HEK293 (cell line): ENCODE data around the gene TRIM47.
A peak's percentile ranks its signal among the peaks of the same experiment; 100 is the strongest.

Source experiments
- CTCF ChIA-PET: fragments of 350-600 bp; formaldehyde crosslinking; extraction: SDS; loops from one replicate; lab custom pipeline; 2021; ENCODE audit warnings: antibody characterized with exemption; lab: Yijun Ruan, JAX
- POLR2A ChIA-PET: fragments of 300-600 bp; formaldehyde crosslinking; extraction: SDS; loops from one replicate; lab custom pipeline; 2020; ENCODE audit warnings: antibody characterized with exemption, inconsistent platforms; lab: Yijun Ruan, JAX
- H3K27ac ChIP-seq: fragments of 200-500 bp; sonication (Bioruptor generic); 2 replicates; pipeline ENCODE4 v1.5.1; 2014; ENCODE audit warnings: low read depth, low read length, control low read depth, inconsistent platforms; ENCODE audit errors: extremely low read depth
- H3K36me3 ChIP-seq, 2 experiments: fragments of 200-500 bp in 1 of 2; sonication (Bioruptor generic) in 1 of 2; 1 replicate in 1 of 2; 2 replicates in 1 of 2; pipeline ENCODE4 v1.5.1; 2014 to 2017; ENCODE audit warnings: inconsistent platforms in 2 of 2, low read length in 2 of 2; ENCODE audit not compliant: control insufficient read depth in 2 of 2, insufficient read depth in 1 of 2
- H3K4me1 ChIP-seq: fragments of 200-500 bp; sonication (Bioruptor generic); 2 replicates; pipeline ENCODE4 v1.5.1; 2014; ENCODE audit warnings: mild to moderate bottlenecking, low read length, inconsistent platforms; ENCODE audit not compliant: control insufficient read depth, insufficient read depth
- H3K4me3 ChIP-seq: 2 replicates; pipeline ENCODE4 v1.5.1; 2011; ENCODE audit warnings: low read depth, mild to moderate bottlenecking, control low read depth, low read length, moderate library complexity
- H3K9me3 ChIP-seq: fragments of 200-500 bp; sonication (Bioruptor generic); 2 replicates; pipeline ENCODE4 v1.5.1; 2014; ENCODE audit warnings: low read depth, low read length, inconsistent platforms; ENCODE audit not compliant: control insufficient read depth, insufficient read depth
- BCL11B ChIP-seq: fragments of 450-650 bp; formaldehyde crosslinking; IDR thresholded peaks from 2 replicates; pipeline ENCODE4 v1.5.1; 2016; ENCODE audit warnings: low read depth, missing biosample characterization, missing genetic modification characterization
- GLI2 ChIP-seq: fragments of 450-650 bp; formaldehyde crosslinking; IDR thresholded peaks from 2 replicates; pipeline ENCODE4; 2017; ENCODE audit warnings: missing biosample characterization, missing genetic modification characterization, low read depth, borderline replicate concordance
- GLIS2 ChIP-seq: fragments of 450-650 bp; formaldehyde crosslinking; IDR thresholded peaks from 2 replicates; pipeline ENCODE4 v1.5.1; 2016; ENCODE audit warnings: missing biosample characterization, missing genetic modification characterization
- RBAK ChIP-seq: fragments of 450-650 bp; formaldehyde crosslinking; IDR thresholded peaks from 2 replicates; pipeline ENCODE4 v1.5.1; 2016; ENCODE audit warnings: missing biosample characterization, missing genetic modification characterization
- ZFHX2 ChIP-seq: fragments of 450-650 bp; formaldehyde crosslinking; conservative IDR thresholded peaks from 2 replicates; pipeline ENCODE4 v1.5.1; 2016; ENCODE audit warnings: missing biosample characterization, missing genetic modification characterization
- ZNF16 ChIP-seq: fragments of 450-650 bp; formaldehyde crosslinking; IDR thresholded peaks from 2 replicates; pipeline ENCODE4 v1.5.1; 2016; ENCODE audit warnings: low read depth, missing biosample characterization, missing genetic modification characterization
- ZNF23 ChIP-seq: fragments of 450-650 bp; formaldehyde crosslinking; IDR thresholded peaks from 2 replicates; pipeline ENCODE4 v1.5.1; 2016; ENCODE audit warnings: missing biosample characterization, missing genetic modification characterization, borderline replicate concordance
- ZNF292 ChIP-seq: fragments of 450-650 bp; formaldehyde crosslinking; IDR thresholded peaks from 2 replicates; pipeline ENCODE4 v1.5.1; 2016; ENCODE audit warnings: low read depth, missing biosample characterization, missing genetic modification characterization, borderline replicate concordance
- ZNF354C ChIP-seq: fragments of 450-650 bp; formaldehyde crosslinking; IDR thresholded peaks from 2 replicates; pipeline ENCODE4 v1.5.1; 2016; ENCODE audit warnings: missing biosample characterization, missing genetic modification characterization, low read depth, borderline replicate concordance
- ZNF366 ChIP-seq: fragments of 450-650 bp; formaldehyde crosslinking; conservative IDR thresholded peaks from 2 replicates; pipeline ENCODE4 v1.5.1; 2016; ENCODE audit warnings: missing biosample characterization, missing genetic modification characterization
- ZNF600 ChIP-seq: fragments of 450-650 bp; formaldehyde crosslinking; IDR thresholded peaks from 2 replicates; pipeline ENCODE4 v1.5.1; 2016; ENCODE audit warnings: missing biosample characterization, missing genetic modification characterization
- ZNF707 ChIP-seq: fragments of 450-650 bp; formaldehyde crosslinking; IDR thresholded peaks from 2 replicates; pipeline ENCODE4 v1.5.1; 2016; ENCODE audit warnings: missing biosample characterization, missing genetic modification characterization
- ZNF776 ChIP-seq: fragments of 450-650 bp; formaldehyde crosslinking; IDR thresholded peaks from 2 replicates; pipeline ENCODE4 v1.5.0; 2017; ENCODE audit warnings: missing biosample characterization, missing genetic modification characterization, borderline replicate concordance
- TF ChIP-seq, protein P1 (sequence below): fragments of 450-650 bp; formaldehyde crosslinking; IDR thresholded peaks from 2 replicates; pipeline ENCODE4 v1.5.1; 2016; ENCODE audit warnings: missing biosample characterization, missing genetic modification characterization
- TF ChIP-seq, protein P2 (sequence below): fragments of 450-650 bp; formaldehyde crosslinking; IDR thresholded peaks from 2 replicates; pipeline ENCODE4 v1.5.1; 2017; ENCODE audit warnings: missing biosample characterization, mild to moderate bottlenecking, missing genetic modification characterization, moderate library complexity
- TF ChIP-seq, protein P3 (sequence below): fragments of 450-650 bp; formaldehyde crosslinking; IDR thresholded peaks from 2 replicates; pipeline ENCODE4 v1.5.1; 2017; ENCODE audit warnings: missing biosample characterization, missing genetic modification characterization
- TF ChIP-seq, protein P4 (sequence below): fragments of 450-650 bp; formaldehyde crosslinking; IDR thresholded peaks from 2 replicates; pipeline ENCODE4 v1.5.1; 2016; ENCODE audit warnings: missing biosample characterization, missing genetic modification characterization
- TF ChIP-seq, protein P5 (sequence below): fragments of 450-650 bp; formaldehyde crosslinking; IDR thresholded peaks from 2 replicates; pipeline ENCODE4 v1.5.1; 2016; ENCODE audit warnings: missing biosample characterization, missing genetic modification characterization

TRIM47 gene

DNA sequence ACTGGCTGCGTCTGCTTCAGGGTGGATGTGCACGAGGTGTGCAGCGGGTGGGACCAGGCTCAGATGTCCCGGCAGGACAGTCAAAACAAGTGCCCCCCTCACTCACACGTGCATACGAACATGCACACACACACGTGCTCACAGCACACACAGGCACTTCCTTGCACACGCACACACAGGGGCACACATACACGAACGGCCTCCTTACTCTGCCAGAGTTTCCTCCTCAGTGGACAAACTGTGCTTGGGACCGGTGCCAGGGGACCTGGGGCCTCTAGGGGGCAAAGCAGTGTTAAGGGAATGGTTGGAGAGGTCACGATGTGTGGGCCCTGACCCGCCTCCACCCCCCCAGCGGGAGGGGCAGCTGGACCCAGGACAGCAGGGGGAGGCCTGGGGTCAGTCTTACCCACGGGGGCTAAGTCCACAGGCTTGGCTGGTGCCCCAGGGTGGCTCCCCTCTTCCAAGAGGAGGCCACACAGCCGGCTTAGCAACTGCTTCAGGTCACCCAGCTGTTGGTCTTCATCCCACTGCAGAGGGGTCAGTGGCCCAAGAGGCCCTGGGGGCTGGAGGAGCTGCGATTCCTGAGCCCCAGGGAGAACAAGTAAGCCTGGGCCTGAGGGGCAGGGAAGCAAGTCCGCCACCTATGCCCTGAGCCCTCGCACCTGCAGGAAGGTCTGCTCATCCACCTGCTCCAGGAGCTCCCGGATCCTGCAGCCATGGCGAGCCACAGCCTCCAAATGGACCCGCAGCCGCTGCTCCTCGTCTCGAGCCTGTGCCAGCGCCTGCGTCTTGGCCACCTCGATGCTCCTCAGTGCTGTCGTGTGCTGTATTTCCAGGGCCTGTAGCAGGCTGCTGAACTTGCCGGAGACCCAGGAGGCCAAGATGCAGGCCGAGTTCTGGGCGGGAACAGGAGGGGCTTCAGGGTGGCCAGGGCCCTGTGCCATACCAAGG, 13.5 kb upstream of the TRIM47 start:
- Histone ChIP-seq H3K9me3 (no peaks in the 10 kb centered on the region), H3K27ac (no peak overlapping the region), H3K4me1 (peaks cover 4% of the 10 kb centered on the region), H3K36me3 (peaks cover 11 to 38% of the 10 kb centered on the region in 2 experiments; a peak in 2 of 3 replicates), H3K4me3 (no peak overlapping the region)
- TF ChIP-seq GLIS2 (tag by site-specific recombination) (peak; percentile 39), ZNF292 (no peak), ZNF600 (peak; percentile 26; the same call in 1 of the 2 replicates), ZNF776 (no peak)
- TF ChIP-seq, protein P1, sequence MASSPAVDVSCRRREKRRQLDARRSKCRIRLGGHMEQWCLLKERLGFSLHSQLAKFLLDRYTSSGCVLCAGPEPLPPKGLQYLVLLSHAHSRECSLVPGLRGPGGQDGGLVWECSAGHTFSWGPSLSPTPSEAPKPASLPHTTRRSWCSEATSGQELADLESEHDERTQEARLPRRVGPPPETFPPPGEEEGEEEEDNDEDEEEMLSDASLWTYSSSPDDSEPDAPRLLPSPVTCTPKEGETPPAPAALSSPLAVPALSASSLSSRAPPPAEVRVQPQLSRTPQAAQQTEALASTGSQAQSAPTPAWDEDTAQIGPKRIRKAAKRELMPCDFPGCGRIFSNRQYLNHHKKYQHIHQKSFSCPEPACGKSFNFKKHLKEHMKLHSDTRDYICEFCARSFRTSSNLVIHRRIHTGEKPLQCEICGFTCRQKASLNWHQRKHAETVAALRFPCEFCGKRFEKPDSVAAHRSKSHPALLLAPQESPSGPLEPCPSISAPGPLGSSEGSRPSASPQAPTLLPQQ (tag by site-specific recombination), result no peak
- ChIA-PET POLR2A (interaction anchor here (1.0 to 1.1 kb wide), 2 partner anchors 13 to 19 kb away, joined by 3 read pairs; partner anchors contain the start of gene TRIM47), CTCF (interaction anchor here (0.6 to 1.8 kb wide), 2 partner anchors 36 to 409 kb away, joined by 3 to 8 read pairs; no protein-coding TSS in a partner anchor)

DNA sequence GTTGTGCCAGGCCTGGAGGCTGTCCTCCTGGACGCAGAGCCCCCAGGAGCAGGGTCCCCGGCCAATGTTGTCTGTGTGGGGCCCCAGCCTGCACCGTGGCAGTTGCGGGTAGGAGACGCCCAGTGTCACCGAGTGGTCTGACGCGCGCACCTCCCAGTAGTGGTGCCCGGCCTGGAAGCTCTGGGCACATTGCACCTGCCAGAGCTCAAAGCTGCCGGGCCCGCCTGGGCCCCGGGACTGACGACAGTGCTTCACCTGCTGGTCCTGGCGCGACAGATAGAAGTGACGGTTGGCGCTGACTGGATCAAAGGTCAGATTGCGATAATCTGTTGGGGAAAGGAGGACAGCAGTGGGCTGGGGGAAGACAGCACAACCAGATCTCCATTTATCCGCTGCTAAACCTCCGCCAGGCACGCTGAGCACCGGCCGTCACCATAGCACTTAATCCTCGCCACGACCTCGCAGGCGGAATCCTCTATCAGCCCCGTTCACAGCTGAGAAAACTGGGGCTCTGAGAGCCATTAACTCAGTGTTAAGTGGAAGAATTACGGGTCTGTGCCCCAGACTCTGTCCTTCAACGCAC, 12.7 kb upstream of the TRIM47 start:
- Histone ChIP-seq H3K4me1 (peaks cover 4% of the 10 kb centered on the region), H3K36me3 (peaks cover 11 to 38% of the 10 kb centered on the region in 2 experiments; a peak in 2 of 3 replicates), H3K9me3 (no peaks in the 10 kb centered on the region), H3K4me3 (no peak overlapping the region), H3K27ac (no peak overlapping the region)
- TF ChIP-seq ZNF354C (tag by site-specific recombination), result no peak
- no peak for TF ChIP-seq RBAK (tag by site-specific recombination)
- TF ChIP-seq ZNF23, result no peak
- ChIA-PET POLR2A (interaction anchor here (0.9 kb wide), 1 partner anchor 9 kb away, joined by 3 read pairs; no protein-coding TSS in a partner anchor), CTCF (no interaction called here)

DNA sequence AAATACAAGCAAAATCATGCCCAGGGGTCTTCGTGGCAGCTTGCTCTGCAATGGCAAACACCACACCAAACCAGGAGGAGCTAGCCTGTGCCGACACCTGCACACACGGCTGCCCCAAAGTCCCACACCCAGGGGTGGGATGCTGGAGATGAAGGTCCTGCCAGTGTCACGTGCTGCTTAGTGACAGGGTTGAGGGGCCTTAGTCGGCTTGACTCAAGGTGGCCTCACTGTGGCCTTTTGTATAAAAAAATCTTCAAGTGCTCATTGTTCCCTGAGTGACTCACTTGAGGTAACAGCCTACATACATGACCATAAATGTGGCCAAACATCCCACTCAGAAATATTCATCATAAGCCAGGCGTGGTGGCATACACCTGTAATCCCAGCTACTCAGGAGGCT, 11.1 kb upstream of the TRIM47 start:
- Histone ChIP-seq H3K4me3 (no peak overlapping the region), H3K36me3 (peaks cover 11 to 38% of the 10 kb centered on the region in 2 experiments; a peak in 2 of 3 replicates), H3K9me3 (no peaks in the 10 kb centered on the region), H3K27ac (no peak overlapping the region), H3K4me1 (no peaks in the 10 kb centered on the region)
- POLR2A ChIA-PET, result interaction anchor here (0.7 to 2.2 kb wide), 6 partner anchors 8 to 62 kb away, joined by 3 to 12 read pairs (median 5); partner anchors contain the start of genes MRPL38, TRIM47 and WBP2
- CTCF ChIA-PET, result interaction anchor here (0.7 to 1.9 kb wide), 4 partner anchors 11 to 44 kb away, joined by 3 to 11 read pairs (median 6); partner anchors contain the start of gene TRIM47
- TF ChIP-seq BCL11B (tag by site-specific recombination), result no peak
- TF ChIP-seq GLI2 (tag by site-specific recombination), result no peak
- TF ChIP-seq ZFHX2, result 0 out of 2 replicates have a peak, but pooled peaks have one; percentile 10
- no peak for TF ChIP-seq ZNF366 (tag by site-specific recombination)
- TF ChIP-seq, protein P2, sequence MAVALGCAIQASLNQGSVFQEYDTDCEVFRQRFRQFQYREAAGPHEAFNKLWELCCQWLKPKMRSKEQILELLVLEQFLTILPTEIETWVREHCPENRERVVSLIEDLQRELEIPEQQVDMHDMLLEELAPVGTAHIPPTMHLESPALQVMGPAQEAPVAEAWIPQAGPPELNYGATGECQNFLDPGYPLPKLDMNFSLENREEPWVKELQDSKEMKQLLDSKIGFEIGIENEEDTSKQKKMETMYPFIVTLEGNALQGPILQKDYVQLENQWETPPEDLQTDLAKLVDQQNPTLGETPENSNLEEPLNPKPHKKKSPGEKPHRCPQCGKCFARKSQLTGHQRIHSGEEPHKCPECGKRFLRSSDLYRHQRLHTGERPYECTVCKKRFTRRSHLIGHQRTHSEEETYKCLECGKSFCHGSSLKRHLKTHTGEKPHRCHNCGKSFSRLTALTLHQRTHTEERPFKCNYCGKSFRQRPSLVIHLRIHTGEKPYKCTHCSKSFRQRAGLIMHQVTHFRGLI (tag by site-specific recombination), result no peak
- TF ChIP-seq ZNF600, result peak; percentile 57; the same call in 1 of the 2 replicates
- TF ChIP-seq, protein P3, sequence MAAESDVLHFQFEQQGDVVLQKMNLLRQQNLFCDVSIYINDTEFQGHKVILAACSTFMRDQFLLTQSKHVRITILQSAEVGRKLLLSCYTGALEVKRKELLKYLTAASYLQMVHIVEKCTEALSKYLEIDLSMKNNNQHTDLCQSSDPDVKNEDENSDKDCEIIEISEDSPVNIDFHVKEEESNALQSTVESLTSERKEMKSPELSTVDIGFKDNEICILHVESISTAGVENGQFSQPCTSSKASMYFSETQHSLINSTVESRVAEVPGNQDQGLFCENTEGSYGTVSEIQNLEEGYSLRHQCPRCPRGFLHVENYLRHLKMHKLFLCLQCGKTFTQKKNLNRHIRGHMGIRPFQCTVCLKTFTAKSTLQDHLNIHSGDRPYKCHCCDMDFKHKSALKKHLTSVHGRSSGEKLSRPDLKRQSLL, result no peak
- no peak for TF ChIP-seq ZNF16 (tag by site-specific recombination)
- TF ChIP-seq, protein P4, sequence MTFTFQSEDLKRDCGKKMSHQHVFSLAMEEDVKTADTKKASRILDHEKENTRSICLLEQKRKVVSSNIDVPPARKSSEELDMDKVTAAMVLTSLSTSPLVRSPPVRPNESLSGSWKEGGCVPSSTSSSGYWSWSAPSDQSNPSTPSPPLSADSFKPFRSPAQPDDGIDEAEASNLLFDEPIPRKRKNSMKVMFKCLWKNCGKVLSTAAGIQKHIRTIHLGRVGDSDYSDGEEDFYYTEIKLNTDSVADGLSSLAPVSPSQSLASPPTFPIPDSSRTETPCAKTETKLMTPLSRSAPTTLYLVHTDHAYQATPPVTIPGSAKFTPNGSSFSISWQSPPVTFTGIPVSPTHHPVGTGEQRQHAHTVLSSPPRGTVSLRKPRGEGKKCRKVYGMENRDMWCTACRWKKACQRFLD, result no peak
- no peak for TF ChIP-seq ZNF707 (tag by site-specific recombination)
- TF ChIP-seq, protein P5, sequence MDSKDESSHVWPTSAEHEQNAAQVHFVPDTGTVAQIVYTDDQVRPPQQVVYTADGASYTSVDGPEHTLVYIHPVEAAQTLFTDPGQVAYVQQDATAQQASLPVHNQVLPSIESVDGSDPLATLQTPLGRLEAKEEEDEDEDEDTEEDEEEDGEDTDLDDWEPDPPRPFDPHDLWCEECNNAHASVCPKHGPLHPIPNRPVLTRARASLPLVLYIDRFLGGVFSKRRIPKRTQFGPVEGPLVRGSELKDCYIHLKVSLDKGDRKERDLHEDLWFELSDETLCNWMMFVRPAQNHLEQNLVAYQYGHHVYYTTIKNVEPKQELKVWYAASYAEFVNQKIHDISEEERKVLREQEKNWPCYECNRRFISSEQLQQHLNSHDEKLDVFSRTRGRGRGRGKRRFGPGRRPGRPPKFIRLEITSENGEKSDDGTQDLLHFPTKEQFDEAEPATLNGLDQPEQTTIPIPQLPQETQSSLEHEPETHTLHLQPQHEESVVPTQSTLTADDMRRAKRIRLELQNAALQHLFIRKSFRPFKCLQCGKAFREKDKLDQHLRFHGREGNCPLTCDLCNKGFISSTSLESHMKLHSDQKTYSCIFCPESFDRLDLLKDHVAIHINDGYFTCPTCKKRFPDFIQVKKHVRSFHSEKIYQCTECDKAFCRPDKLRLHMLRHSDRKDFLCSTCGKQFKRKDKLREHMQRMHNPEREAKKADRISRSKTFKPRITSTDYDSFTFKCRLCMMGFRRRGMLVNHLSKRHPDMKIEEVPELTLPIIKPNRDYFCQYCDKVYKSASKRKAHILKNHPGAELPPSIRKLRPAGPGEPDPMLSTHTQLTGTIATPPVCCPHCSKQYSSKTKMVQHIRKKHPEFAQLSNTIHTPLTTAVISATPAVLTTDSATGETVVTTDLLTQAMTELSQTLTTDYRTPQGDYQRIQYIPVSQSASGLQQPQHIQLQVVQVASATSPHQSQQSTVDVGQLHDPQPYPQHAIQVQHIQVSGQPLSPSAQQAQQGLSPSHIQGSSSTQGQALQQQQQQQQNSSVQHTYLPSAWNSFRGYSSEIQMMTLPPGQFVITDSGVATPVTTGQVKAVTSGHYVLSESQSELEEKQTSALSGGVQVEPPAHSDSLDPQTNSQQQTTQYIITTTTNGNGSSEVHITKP, result no peak
